ENCODE measurements around the gene ZBTB7C.

The ZBTB7C gene

DNA sequence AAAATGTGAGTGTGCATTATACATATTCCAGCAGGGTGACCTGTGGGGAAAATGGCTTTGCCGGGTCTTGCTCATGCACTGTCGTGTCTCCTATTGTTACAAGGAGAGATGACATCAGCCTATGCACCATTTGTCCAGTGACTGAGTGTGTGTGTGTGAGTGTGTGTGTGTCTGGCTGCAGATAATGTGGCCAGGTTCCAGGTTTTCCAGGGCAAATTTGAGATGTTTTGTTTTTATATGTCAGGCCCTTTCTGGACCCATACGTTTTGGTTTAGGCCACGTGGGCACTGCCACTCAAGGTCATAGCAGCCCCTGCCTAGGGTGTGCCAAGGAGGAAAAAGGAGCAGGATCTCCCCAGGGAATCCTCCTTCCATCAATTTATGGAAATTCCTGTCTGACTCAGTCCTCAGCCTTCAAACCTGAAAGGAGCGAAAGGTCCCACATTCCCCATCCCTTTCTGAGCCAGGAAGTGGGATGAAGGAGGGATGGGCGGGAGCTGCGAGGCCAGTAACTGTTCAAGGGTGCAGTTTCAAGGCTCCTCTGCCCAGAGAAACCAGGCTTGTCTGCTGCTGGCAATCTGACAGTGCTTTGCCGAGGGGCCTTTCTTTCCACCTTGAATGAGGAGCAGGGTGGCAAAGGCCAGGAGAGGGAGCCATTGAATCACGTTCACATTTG, 385.7 kb downstream of the ZBTB7C start:
- in situ Hi-C loops (cut with HindIII; ENCODE audit: low sequenced_read_pairs) = no loop called here
- DNase-seq (ENCODE audit: low read depth) = no peak
- H3K4me3 ChIP-seq (ENCODE audit: low read depth, low read length) = no peak overlapping the region
- TF ChIP-seq, protein P1, sequence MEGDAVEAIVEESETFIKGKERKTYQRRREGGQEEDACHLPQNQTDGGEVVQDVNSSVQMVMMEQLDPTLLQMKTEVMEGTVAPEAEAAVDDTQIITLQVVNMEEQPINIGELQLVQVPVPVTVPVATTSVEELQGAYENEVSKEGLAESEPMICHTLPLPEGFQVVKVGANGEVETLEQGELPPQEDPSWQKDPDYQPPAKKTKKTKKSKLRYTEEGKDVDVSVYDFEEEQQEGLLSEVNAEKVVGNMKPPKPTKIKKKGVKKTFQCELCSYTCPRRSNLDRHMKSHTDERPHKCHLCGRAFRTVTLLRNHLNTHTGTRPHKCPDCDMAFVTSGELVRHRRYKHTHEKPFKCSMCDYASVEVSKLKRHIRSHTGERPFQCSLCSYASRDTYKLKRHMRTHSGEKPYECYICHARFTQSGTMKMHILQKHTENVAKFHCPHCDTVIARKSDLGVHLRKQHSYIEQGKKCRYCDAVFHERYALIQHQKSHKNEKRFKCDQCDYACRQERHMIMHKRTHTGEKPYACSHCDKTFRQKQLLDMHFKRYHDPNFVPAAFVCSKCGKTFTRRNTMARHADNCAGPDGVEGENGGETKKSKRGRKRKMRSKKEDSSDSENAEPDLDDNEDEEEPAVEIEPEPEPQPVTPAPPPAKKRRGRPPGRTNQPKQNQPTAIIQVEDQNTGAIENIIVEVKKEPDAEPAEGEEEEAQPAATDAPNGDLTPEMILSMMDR (IDR thresholded peaks at IDR 0.05; ENCODE audit: low read depth, low read length, missing control alignments) = peak; percentile 59

DNA sequence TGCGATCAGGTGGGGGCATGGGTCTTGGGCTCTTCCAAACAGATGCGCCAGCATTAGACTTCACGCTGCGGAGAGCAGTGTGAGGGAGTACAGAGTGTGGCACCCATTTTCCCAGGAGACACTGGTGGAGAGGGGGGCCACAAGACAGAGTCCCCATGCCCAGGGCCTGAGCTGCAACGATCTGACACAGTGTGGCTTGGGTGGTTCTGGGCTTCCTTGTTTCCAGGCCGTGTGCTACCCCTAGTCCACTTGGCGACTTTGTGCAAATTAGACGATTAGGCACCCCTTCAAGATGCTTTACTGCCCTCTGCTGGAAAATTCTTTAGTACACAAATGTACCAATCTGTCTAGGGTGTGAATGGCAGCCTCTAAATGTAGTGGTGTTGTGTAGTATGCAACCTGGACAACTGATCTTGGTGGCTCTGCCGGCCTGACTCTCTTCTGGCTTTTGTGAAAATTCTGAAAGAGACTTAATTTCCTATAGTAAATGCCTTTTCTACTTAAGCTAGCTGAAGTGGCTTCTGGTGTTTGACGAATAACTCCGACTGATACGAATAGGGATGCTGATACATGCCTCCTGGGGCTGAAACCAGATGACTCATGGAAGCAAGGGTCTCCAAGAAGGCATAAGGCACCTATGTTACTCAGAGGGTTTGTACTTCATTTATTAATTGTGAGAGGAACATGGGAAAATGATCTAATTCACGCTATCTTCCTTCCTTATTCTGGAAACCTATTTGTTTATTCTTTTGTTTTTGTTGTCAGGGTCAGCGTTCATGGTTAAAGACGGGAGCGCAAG, 386.5 kb downstream of the ZBTB7C start:
- no peak for DNase-seq (ENCODE audit: low read depth)
- in situ Hi-C loops (cut with HindIII; ENCODE audit: low sequenced_read_pairs) = no loop called here
- TF ChIP-seq, protein P1 (IDR thresholded peaks at IDR 0.05; ENCODE audit: low read depth, low read length, missing control alignments) = peak; percentile 59
- no peak overlapping the region for H3K4me3 ChIP-seq (ENCODE audit: low read depth, low read length)

DNA sequence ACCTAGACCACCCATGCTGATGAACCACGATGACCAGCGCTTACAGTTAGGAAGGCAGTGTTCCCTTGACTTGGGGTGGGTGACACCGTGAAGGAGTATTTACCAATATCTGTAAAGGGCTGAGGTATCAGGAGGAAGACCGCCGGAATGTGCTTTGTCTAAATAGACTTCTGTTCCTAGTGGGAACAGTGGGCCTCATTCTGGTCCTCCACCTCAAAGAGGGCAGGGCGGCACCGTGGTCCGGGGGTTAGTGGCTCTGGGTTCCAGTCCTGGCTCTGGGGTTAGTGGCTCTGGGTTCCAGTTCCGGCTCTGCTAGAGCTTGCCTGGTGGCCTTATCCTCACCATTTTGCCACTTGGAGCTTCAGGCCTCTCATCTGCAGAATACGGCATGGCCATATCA, 387.2 kb downstream of the ZBTB7C start:
- TF ChIP-seq, protein P1 (IDR thresholded peaks at IDR 0.05; ENCODE audit: low read depth, low read length, missing control alignments) = no peak
- DNase-seq (ENCODE audit: low read depth) = no peak
- in situ Hi-C loops (cut with HindIII; ENCODE audit: low sequenced_read_pairs) = no loop called here
- no peak overlapping the region for H3K4me3 ChIP-seq (ENCODE audit: low read depth, low read length)

DNA sequence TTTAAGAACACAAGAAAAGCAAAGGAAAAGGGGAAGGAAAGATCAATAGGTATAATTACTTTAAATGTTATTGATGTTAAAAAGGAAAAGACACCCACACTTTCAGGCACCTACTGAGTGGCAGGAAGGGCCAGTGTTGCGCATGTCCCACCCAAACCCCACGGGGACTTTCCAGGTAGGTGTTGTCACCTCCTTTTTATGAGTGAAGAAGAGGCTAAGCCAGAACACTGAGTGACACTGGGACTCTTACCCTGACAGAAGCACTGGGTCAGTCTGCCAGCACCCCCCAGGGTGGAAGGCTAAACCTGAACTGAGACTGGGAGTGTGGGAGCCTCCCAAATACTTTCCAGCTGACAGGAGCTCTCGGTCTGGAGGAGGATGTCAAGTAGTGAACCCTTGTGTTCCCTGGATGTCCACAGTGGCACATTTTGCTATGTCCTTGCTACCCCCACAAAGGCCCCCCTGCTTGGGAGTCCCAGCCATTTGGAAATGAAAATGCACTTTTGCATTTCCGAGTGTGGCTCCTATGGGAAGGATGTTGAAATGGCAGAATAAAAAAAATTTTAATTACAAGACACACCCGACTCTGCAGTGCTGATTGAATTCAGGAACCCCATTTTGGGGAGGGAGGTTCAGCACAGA, 387.8 kb downstream of the ZBTB7C start:
- TF ChIP-seq, protein P1 (IDR thresholded peaks at IDR 0.05; ENCODE audit: low read depth, low read length, missing control alignments) = no peak
- H3K4me3 ChIP-seq (ENCODE audit: low read depth, low read length) = no peak overlapping the region
- DNase-seq (ENCODE audit: low read depth) = no peak
- in situ Hi-C loops (cut with HindIII; ENCODE audit: low sequenced_read_pairs) = no loop called here

DNA sequence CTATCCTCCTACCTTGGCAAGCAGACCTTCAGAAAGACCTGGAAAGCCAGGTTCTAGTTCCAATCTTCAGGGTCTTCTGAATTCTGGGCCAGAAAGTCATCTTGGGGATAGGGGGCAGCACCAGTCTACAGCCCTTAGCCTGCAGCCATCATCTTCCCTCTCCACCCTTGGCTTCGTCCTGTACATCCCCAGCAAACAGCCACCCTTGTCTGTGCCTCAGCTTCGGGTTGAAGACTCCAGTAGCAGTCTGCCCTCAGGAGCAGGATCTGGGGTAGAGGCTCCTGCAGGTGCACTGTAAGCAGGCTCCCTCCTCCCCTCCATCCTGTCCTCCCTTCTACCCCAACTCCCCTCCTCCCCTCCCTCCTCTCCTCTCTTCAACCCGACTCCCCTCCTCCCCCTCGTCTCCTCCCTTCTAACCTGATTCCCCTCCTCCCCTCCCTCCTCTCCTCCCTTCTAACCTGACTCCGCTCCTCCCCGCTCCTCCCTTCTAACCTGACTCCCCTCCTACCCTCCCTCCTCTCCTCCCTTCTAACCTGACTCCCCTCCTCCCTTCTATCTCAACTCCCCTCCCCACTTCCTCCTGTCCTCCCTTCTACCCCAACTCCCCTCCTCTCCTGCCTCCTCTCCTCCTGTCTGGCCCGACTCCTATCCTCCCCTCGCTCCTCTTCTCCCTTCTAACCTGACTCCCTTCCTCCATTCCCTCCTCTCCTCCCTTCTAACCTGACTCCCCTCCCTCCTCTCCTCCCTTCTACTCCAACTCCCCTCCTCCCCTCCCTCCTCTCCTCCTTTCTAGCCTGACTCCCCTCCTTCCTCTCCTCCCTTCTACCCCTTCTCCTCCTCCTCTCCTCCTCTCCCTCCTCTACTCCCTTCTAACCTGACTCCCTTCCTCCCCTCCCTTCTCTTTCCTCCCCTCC, 388.6 kb downstream of the ZBTB7C start:
- DNase-seq (ENCODE audit: low read depth) = no peak
- H3K4me3 ChIP-seq (ENCODE audit: low read depth, low read length) = no peak overlapping the region
- in situ Hi-C loops (cut with HindIII; ENCODE audit: low sequenced_read_pairs) = no loop called here
- TF ChIP-seq, protein P1 (IDR thresholded peaks at IDR 0.05; ENCODE audit: low read depth, low read length, missing control alignments) = no peak
